Adrenal gland (tissue), 12 donors: ENCODE measurements around the gene NABP1. TPM values are rescaled to one million over a fixed set of nuclear protein-coding genes. Genes with fewer than 3 reads are reported as not detected.

Source experiments
- DNase-seq, 7 donors: peaks; one replicate each; pipeline ENCODE4 v3.0.0-alpha.2; 2019 to 2020
- H3K27ac ChIP-seq, 5 donors: fragments of 200-600 bp; sonication (generic) in 4 of 5; 1 replicate in 3 of 5; 2 replicates in 2 of 5; pipeline versions ENCODE4 v1.5.1 to v1.8.0; 2016 to 2020; ENCODE audit warnings: mild to moderate bottlenecking in 1 of 5
- H3K27me3 ChIP-seq: fragments of 200-600 bp; 2 replicates; pipeline ENCODE4 v1.8.0; 2021
- H3K36me3 ChIP-seq, 2 donors: fragments of 200-600 bp; replicated peaks in 1 of 2; 1 replicate in 1 of 2; 2 replicates in 1 of 2; pipeline versions ENCODE4 v1.5.1 to v1.8.0; 2018 to 2022
- H3K4me1 ChIP-seq, 2 donors: fragments of 200-600 bp; replicated peaks in 1 of 2; 1 replicate in 1 of 2; 2 replicates in 1 of 2; pipeline versions ENCODE4 v1.5.1 to v1.8.0; 2018 to 2021
- H3K4me3 ChIP-seq, 4 donors: fragments of 200-600 bp; sonication (generic) in 3 of 4; one replicate each; pipeline ENCODE4 v1.5.1; 2016 to 2018
- H3K9me3 ChIP-seq, 3 donors: fragments of 200-600 bp; sonication (generic) in 1 of 3; replicated peaks in 1 of 3; 1 replicate in 2 of 3; 2 replicates in 1 of 3; pipeline versions ENCODE4 v1.5.1 to v1.8.0; 2016 to 2021
- POLR2A ChIP-seq, 2 donors: fragments of 450-650 bp; IDR thresholded peaks; one replicate each; pipeline ENCODE4 v1.6.1; 2017; ENCODE audit warnings: antibody characterized with exemption in 2 of 2, mild to moderate bottlenecking in 2 of 2, moderate library complexity in 1 of 2
- WGBS, 4 donors: extraction: QIAGEN DNeasy Blood & Tissue Kit in 2 of 4; methylation state at CpG; one replicate each; pipeline versions ENCODE4 v1.1.5 to v1.1.7; 2013 to 2017; 5-methylcytosine and 5-hydroxymethylcytosine counted together
- intact Hi-C, 2 donors: fragments of 100-400 bp; cut with DNase I; formaldehyde crosslinking; loops; one replicate each; pipeline versions ENCODE4 v1.14.1 to v1.15.0; 2022 to 2023
- polyA plus RNA-seq, 3 donors: library from polyadenylated mRNA; stranded (reverse); fragments of 200-250 nt in 2 of 3; fragments of 350-450 nt in 1 of 3; fragmentation: Illumina TruSeq in 1 of 3; extraction: RNeasy Lipid Tissue Mini Kit (QIAGEN cat#74804) in 1 of 3; gene quantifications; one replicate each; pipeline ENCODE4 v1.2.3, GENCODE V29; 2013 to 2014
- total RNA-seq, 9 donors: library from RNA; depleted of rRNA in 4 of 9; stranded (reverse); fragments of >200 nt in 4 of 9; fragments of 120-200 nt in 1 of 9; fragmentation: NEBNext Ultra II Directional in 1 of 9; extraction: Animal tissue kit (Norgen Biotek cat#: 25700) in 1 of 9; gene quantifications; one replicate each; pipeline versions ENCODE4 v1.1.0 to v1.2.4, GENCODE V29; 2013 to 2023
- TF ChIP-seq, protein P1 (sequence below), 6 experiments: fragments of 450-650 bp in 4 of 6; fragments of 200-600 bp in 2 of 6; sonication (generic) in 1 of 6; IDR thresholded peaks; 1 replicate in 5 of 6; 2 replicates in 1 of 6; pipeline versions ENCODE4 v1.5.1 to v1.8.0; 2016 to 2021; ENCODE audit warnings: antibody characterized with exemption in 6 of 6, mild to moderate bottlenecking in 2 of 6, moderate library complexity in 1 of 6
- donor health status: healthy with polysubstance abuse.
- donor health status: Bipolar disorder and iron deficiency.
- donor health status: DM: yes; HTN: yes; CAD: no.
- donor health status: DM: no; HTN: no; CAD: no.
- donor health status: DM: no; HTN: no; CAD: no.
- donor health status: DM: yes; HTN: yes; CAD: no.

Gene NABP1
- total and polyA plus RNA-seq, 12 donors, result 2.5 to 39.9 (median 14.9) TPM

DNA sequence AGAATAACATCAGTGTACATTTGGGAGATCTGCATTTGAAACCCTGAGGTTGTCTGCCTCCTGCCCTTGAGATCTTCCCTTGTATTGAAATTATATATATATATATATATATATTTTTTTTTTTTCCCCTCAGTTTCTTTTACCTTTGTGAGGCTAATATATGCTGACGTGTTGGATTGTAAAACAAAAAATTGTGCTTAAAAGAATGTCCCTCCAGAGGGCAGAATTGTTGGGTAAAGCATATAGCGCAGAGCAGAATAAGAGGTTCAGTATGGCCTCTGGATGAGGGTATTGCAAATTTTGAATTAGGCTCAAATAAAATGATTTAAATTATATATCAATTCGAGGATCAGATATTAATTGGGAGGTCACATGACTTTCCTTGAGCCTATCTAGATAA, 12.4 kb downstream of the NABP1 start:
- intact Hi-C loops, result loop anchor here in 1 of 2 donors (5.0 kb wide), 1 partner anchor 123 kb away; no protein-coding TSS in a partner anchor
- H3K4me1 ChIP-seq, result peaks cover 0 to 10% of the 10 kb centered on the region in 2 donors
- H3K36me3 ChIP-seq, result peaks cover 0 to 19% of the 10 kb centered on the region in 2 donors
- no peak overlapping the region for H3K27ac ChIP-seq
- no peak for DNase-seq
- TF ChIP-seq, protein P1, sequence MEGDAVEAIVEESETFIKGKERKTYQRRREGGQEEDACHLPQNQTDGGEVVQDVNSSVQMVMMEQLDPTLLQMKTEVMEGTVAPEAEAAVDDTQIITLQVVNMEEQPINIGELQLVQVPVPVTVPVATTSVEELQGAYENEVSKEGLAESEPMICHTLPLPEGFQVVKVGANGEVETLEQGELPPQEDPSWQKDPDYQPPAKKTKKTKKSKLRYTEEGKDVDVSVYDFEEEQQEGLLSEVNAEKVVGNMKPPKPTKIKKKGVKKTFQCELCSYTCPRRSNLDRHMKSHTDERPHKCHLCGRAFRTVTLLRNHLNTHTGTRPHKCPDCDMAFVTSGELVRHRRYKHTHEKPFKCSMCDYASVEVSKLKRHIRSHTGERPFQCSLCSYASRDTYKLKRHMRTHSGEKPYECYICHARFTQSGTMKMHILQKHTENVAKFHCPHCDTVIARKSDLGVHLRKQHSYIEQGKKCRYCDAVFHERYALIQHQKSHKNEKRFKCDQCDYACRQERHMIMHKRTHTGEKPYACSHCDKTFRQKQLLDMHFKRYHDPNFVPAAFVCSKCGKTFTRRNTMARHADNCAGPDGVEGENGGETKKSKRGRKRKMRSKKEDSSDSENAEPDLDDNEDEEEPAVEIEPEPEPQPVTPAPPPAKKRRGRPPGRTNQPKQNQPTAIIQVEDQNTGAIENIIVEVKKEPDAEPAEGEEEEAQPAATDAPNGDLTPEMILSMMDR (IDR thresholded peaks at IDR 0.05), result no peak
- no peak for TF ChIP-seq POLR2A (IDR thresholded peaks at IDR 0.05)
- H3K4me3 ChIP-seq, result no peak overlapping the region
- no peaks in the 10 kb centered on the region for H3K27me3 ChIP-seq
- H3K9me3 ChIP-seq, result no peaks in the 10 kb centered on the region
- WGBS, 4 donors, result 51 to 61% (median 58%) methylated on average over 3 of the region's 3 CpGs

DNA sequence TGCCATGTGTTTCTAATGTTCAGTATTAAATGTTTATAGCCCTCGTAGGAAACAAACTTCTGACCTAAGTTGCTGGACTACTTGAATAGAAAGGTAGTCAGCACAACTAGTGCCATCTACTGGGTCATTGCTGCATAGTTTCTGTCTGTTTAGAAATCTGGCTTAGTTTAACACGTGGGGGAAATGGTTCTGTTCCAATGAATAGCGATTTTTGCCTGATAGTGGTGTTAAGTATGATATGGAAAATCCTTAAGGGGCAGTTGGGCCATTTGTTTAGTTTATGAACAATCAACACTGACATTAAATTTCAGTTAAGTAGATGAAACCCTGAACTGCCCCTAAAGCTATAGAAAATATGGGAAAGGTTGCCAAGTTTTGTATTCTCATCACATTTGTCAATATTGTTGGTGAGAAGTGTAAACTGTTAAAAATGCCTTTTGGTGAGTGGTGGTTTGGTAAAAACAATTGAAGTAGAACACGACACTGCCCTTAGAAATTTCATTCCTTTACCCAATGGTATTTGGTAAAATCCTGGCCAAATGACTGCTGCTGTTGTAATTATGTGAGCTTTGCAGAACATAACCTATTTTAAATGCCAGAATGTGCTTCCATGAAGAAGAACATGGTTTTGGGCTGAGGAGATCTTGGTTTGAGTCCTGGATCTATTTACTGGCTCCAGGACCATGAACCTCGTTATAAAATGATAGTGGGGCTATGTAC, 13.2 kb downstream of the NABP1 start:
- peak; percentile 25 to 76 (median 51) for DNase-seq

DNA sequence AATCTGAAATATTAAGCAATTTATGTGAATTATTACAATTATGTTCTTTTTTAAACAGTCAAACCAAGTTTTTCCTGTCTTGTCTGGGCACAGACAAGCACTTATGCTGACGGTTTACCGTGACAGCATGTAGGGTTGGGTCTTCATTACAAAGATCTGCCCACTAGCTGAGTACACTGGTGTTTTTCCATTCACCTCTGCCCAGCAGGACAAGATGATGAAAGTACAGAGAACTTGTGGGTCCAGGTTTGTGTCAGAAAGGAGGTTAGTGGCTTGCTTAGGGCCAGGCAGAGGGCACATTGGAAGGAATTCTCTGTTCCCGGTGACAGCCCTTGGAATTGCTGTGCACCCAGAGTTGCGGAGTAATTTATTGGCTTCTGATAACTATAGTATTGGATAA, 14.0 kb downstream of the NABP1 start:
- peaks cover 0 to 10% of the 10 kb centered on the region in 2 donors for H3K4me1 ChIP-seq
- 57 to 70% (median 67%) methylated on average over 4 of the region's 4 CpGs for WGBS, 4 donors
- intact Hi-C loops, result loop anchor here in 1 of 2 donors (5.0 kb wide), 1 partner anchor 125 kb away; no protein-coding TSS in a partner anchor

More for the DNA sequence above, 13.2 kb downstream of the NABP1 start:
- peak in 1 of 2 donors; percentile 9 for TF ChIP-seq POLR2A (IDR thresholded peaks at IDR 0.05)
- TF ChIP-seq, protein P1 (IDR thresholded peaks at IDR 0.05), result peak; percentile 60 to 81 (median 76)
- Histone ChIP-seq H3K27me3 (no peaks in the 10 kb centered on the region), H3K4me3 (no peak overlapping the region), H3K27ac (no peak overlapping the region), H3K36me3 (peaks cover 0 to 13% of the 10 kb centered on the region in 2 donors), H3K9me3 (no peaks in the 10 kb centered on the region), H3K4me1 (peaks cover 0 to 10% of the 10 kb centered on the region in 2 donors)
- WGBS, 4 donors, result 16 to 22% (median 18%) methylated on average over 5 of the region's 5 CpGs
- intact Hi-C loops, result loop anchor here in 1 of 2 donors (5.0 kb wide), 1 partner anchor 124 kb away; no protein-coding TSS in a partner anchor

DNA sequence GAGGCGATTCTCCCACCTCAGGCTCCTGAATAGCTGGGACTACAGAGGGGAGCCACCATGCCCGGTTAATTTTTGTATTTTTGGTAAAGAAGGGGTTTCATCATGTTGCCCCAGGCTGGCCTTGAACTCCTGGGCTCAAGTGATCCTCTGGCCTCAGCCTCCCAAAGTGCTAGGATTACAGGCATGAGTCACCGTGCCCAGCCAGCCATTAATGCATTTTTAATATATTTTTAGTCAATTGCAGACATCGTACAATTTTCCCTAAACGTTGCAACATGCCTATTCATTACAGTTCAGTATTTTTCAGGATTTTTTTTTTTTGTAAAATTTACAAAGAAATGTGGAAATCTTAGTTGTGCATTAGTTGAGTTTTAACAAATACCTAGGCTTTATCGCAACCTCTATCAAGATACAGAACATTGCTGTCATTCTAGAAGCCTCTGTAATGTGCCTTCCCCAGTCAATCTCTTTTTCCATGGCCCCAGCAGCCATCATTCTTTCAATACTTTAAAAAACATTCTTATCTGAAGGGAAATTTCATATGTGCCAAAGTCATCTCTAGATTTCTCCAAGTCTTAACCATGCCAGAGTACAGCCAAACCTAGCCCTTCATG, 14.7 kb downstream of the NABP1 start:
- intact Hi-C loops, result loop anchor here in 1 of 2 donors (5.0 kb wide), 1 partner anchor 125 kb away; no protein-coding TSS in a partner anchor
- no peak overlapping the region for H3K4me3 ChIP-seq
- WGBS, 4 donors, result 55 to 62% (median 57%) methylated on average over 6 of the region's 6 CpGs

More for the DNA sequence above, 14.0 kb downstream of the NABP1 start:
- DNase-seq, result no peak
- H3K36me3 ChIP-seq, result peaks cover 0 to 12% of the 10 kb centered on the region in 2 donors
- H3K27ac ChIP-seq, result no peak overlapping the region
- H3K27me3 ChIP-seq, result no peaks in the 10 kb centered on the region
- TF ChIP-seq, protein P1 (IDR thresholded peaks at IDR 0.05), result no peak
- TF ChIP-seq POLR2A (IDR thresholded peaks at IDR 0.05), result no peak
- no peak overlapping the region for H3K4me3 ChIP-seq
- H3K9me3 ChIP-seq, result no peaks in the 10 kb centered on the region

More for the DNA sequence above, 14.7 kb downstream of the NABP1 start:
- no peak for DNase-seq
- TF ChIP-seq, protein P1 (IDR thresholded peaks at IDR 0.05), result no peak
- TF ChIP-seq POLR2A (IDR thresholded peaks at IDR 0.05), result no peak
- peaks cover 0 to 7% of the 10 kb centered on the region in 2 donors for H3K36me3 ChIP-seq
- no peaks in the 10 kb centered on the region for H3K9me3 ChIP-seq
- H3K4me1 ChIP-seq, result peaks cover 0 to 10% of the 10 kb centered on the region in 2 donors
- H3K27ac ChIP-seq, result no peak overlapping the region
- no peaks in the 10 kb centered on the region for H3K27me3 ChIP-seq
